GM20431 (cell line): ENCODE results near the gene SORD.

ENCODE experiments used
- in situ Hi-C: fragments of 300-500 bp; cut with MseI, MboI; formaldehyde crosslinking; loops from one replicate; pipeline ENCODE4 v1.15.0; 2020; ENCODE audit warnings: low sequenced_read_pairs; ENCODE audit not compliant: unreplicated experiment

SORD gene

GRCh38 chr15:45113380-45113990 is 90.5 kb downstream of the SORD start:
- in situ Hi-C loops = no loop called here

- in situ Hi-C loops = no loop called here
Measured at GRCh38 chr15:45114076-45114750, 91.2 kb downstream of the SORD start, which contains the start of the genes DUOX2 and DUOXA2. DUOX2 (minus strand) TSS chr15:45114172; CDS start chr15:45113411, 761 bp downstream. DUOXA2 (plus strand) TSS chr15:45114326; CDS start chr15:45114606, 280 bp downstream.

GRCh38 chr15:45114751-45115085 is 91.7 kb downstream of the SORD start:
- in situ Hi-C loops = no loop called here

- in situ Hi-C loops = no loop called here
Measured at GRCh38 chr15:45115312-45115820, 92.4 kb downstream of the SORD start.

- in situ Hi-C loops = no loop called here
Measured at GRCh38 chr15:45116006-45116481, 93.0 kb downstream of the SORD start.

GRCh38 chr15:45116482-45117307 is 93.7 kb downstream of the SORD start:
- in situ Hi-C loops = no loop called here

GRCh38 chr15:45117308-45118130 is 94.5 kb downstream of the SORD start:
- in situ Hi-C loops = no loop called here

GRCh38 chr15:45118131-45118588 is 95.2 kb downstream of the SORD start:
- in situ Hi-C loops = no loop called here

- in situ Hi-C loops = no loop called here
Measured at GRCh38 chr15:45118996-45119395, 96.0 kb downstream of the SORD start.

- in situ Hi-C loops = no loop called here
Measured at GRCh38 chr15:45120081-45120972, 97.3 kb downstream of the SORD start.

GRCh38 chr15:45121020-45121419 is 98.0 kb downstream of the SORD start:
- in situ Hi-C loops = no loop called here

- in situ Hi-C loops = no loop called here
Measured at GRCh38 chr15:45121706-45122417, 98.9 kb downstream of the SORD start.

- in situ Hi-C loops = no loop called here
Measured at GRCh38 chr15:45122719-45123118, 99.7 kb downstream of the SORD start.

GRCh38 chr15:45123397-45123796 is 100.4 kb downstream of the SORD start:
- in situ Hi-C loops = no loop called here

- in situ Hi-C loops = no loop called here
Measured at GRCh38 chr15:45126535-45127158, 103.7 kb downstream of the SORD start.
